Fibroblast of mammary gland (primary cell): ENCODE data around the gene RPS24.

Experiments
- DNase-seq: peaks from one replicate; pipeline ENCODE4 v3.0.0-alpha.2; 2010; ENCODE audit warnings: low read depth
- H3K4me3 ChIP-seq: 2 replicates; pipeline ENCODE4 v1.5.1; 2011; ENCODE audit warnings: low read depth, mild to moderate bottlenecking, low read length, moderate library complexity; ENCODE audit not compliant: control insufficient read depth
- TF ChIP-seq, protein P1 (sequence below): conservative IDR thresholded peaks from 2 replicates; pipeline ENCODE4 v1.5.1; 2011; ENCODE audit warnings: low read depth, low read length, inconsistent platforms; ENCODE audit not compliant: control insufficient read depth, insufficient read depth

The RPS24 gene

DNA sequence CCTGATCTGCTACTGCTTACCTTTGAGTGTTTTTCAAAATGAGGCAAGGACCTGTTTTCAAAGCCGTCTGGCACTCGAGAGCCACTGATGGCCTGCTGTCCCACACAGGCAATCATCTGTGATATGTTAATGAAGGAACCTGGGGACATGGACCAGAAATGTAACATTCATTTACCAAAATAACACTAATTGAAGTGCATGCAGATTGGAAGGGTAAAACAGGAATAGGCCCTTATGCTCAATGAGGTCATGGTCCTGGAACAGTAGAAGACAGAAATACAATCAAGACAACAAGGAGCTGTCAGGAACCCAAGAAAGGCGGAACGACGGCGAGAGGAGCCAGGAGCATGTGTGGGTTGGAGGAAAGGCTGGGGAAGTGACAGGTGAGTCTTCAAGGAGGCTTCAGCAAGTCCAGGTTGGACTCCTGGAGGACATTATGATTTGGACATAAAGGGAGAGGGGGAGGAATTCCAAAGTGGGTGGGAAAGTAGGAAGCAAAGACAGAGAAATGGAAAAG, 32.6 kb upstream of the RPS24 start:
- TF ChIP-seq, protein P1, sequence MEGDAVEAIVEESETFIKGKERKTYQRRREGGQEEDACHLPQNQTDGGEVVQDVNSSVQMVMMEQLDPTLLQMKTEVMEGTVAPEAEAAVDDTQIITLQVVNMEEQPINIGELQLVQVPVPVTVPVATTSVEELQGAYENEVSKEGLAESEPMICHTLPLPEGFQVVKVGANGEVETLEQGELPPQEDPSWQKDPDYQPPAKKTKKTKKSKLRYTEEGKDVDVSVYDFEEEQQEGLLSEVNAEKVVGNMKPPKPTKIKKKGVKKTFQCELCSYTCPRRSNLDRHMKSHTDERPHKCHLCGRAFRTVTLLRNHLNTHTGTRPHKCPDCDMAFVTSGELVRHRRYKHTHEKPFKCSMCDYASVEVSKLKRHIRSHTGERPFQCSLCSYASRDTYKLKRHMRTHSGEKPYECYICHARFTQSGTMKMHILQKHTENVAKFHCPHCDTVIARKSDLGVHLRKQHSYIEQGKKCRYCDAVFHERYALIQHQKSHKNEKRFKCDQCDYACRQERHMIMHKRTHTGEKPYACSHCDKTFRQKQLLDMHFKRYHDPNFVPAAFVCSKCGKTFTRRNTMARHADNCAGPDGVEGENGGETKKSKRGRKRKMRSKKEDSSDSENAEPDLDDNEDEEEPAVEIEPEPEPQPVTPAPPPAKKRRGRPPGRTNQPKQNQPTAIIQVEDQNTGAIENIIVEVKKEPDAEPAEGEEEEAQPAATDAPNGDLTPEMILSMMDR, result no peak
- DNase-seq, result no peak
- no peak overlapping the region for H3K4me3 ChIP-seq

DNA sequence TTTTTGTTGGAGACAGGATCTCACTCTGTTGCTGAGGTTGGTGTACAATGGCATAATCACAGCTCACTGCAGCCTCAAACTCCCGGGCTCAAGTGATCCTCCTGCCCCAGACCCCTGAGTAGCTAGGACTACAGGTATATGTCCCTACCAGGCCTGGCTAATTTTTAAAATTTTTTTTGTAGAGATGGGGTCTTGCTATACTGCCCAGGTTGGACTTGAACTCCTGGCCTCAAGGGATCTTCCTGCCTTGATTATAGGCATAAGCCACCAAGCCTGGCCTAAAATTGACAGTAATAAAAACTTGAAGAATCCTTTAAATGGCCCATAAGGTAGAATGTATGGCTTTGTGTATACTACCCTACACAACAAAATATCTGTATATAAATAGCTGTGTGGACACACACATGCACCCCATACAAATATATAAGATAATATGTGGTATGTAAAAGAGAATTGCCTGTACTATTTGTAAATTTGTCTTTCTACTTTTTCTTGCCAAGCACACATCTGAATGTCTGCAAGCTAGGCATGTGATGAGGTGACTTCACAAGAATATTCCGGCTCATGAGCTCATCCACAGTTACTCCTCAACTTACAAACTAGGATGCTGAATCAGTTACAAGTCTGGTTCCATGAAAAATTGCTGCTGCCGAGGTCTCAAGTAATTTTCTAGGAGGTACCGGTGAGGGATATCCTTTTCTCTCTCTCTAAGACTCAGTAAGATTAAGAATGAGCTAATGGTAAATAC, 30.9 kb upstream of the RPS24 start:
- TF ChIP-seq, protein P1, result no peak
- H3K4me3 ChIP-seq, result no peak overlapping the region
- DNase-seq, result peak; percentile 53

- DNase-seq, result no peak
- H3K4me3 ChIP-seq, result no peak overlapping the region
- TF ChIP-seq, protein P1, result no peak
Measured at GRCh38 chr10:78004215-78005026, 29.2 kb upstream of the RPS24 start.

- H3K4me3 ChIP-seq, result no peak overlapping the region
- TF ChIP-seq, protein P1, result no peak
- DNase-seq, result no peak
Measured at GRCh38 chr10:78007172-78007571, 26.5 kb upstream of the RPS24 start.

DNA sequence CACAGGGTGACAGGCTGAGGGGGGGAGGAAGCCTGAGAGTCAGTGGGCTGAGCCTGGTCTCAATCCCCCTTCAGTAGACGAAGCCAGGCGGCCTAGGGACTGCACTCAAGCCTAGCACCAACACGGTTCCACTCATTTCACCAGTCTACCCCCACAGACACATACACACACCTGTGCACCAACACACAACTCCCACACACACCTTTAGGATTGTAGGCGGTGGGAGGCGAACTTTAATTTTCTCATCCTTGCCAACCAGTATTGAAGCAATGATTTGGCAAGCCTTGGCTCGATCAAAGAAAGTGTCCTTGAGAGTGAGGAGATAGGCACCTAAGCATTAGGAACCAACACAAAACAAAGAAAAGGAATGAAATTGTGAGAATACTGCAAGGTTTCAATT, 24.0 kb upstream of the RPS24 start:
- TF ChIP-seq, protein P1, result no peak
- no peak for DNase-seq
- no peak overlapping the region for H3K4me3 ChIP-seq

- DNase-seq, result no peak
- H3K4me3 ChIP-seq, result no peak overlapping the region
- TF ChIP-seq, protein P1, result no peak
Measured at GRCh38 chr10:78010278-78010677, 23.4 kb upstream of the RPS24 start.
